Esophagus squamous epithelium (tissue), 5 donors: ENCODE measurements around the gene DTNB. TPM values are rescaled to one million over a fixed set of nuclear protein-coding genes. Genes with fewer than 3 reads are reported as not detected.
"Not testable (repeated sequence)": the region's sequence is repeated elsewhere in the genome, so short reads cannot be mapped to it uniquely, and the experiment has no call there.

ENCODE experiments used
- DNase-seq: peaks from one replicate; lab custom pipeline; 2025; lab: John Stamatoyannopoulos, UW
- H3K27ac ChIP-seq, 4 donors: fragments of 200-600 bp; sonication (generic); one replicate each; pipeline ENCODE4 v1.5.1; 2016 to 2019; ENCODE audit warnings: mild to moderate bottlenecking in 1 of 4
- H3K27me3 ChIP-seq, 4 donors: fragments of 200-600 bp; sonication (generic); 1 replicate in 3 of 4; 2 replicates in 1 of 4; pipeline versions ENCODE4 v1.5.1 to v1.6.0; 2017 to 2021; ENCODE audit warnings: antibody characterized with exemption in 1 of 4
- H3K36me3 ChIP-seq, 3 donors: fragments of 200-600 bp; sonication (generic); one replicate each; pipeline ENCODE4 v1.5.1; 2016 to 2019
- H3K4me1 ChIP-seq, 3 donors: fragments of 200-600 bp; sonication (generic); one replicate each; pipeline ENCODE4 v1.5.1; 2017 to 2019
- H3K4me3 ChIP-seq, 4 donors: fragments of 200-600 bp; sonication (generic); 1 replicate in 3 of 4; 2 replicates in 1 of 4; pipeline ENCODE4 v1.5.1; 2016 to 2019; ENCODE audit warnings: mild to moderate bottlenecking in 2 of 4, moderate library complexity in 1 of 4
- H3K9me3 ChIP-seq, 3 donors: fragments of 200-600 bp; sonication (generic); one replicate each; pipeline ENCODE4 v1.5.1; 2016 to 2019
- CTCF ChIP-seq, 6 experiments: fragments of 450-650 bp in 4 of 6; fragments of 200-600 bp in 2 of 6; sonication (generic) in 2 of 6; IDR thresholded peaks; one replicate each; pipeline ENCODE4 v1.5.1; 2016 to 2019; ENCODE audit warnings: antibody characterized with exemption in 6 of 6, mild to moderate bottlenecking in 4 of 6, moderate library complexity in 4 of 6
- POLR2A ChIP-seq, 4 donors: fragments of 450-650 bp; IDR thresholded peaks; one replicate each; pipeline ENCODE4 v1.6.1; 2017; ENCODE audit warnings: antibody characterized with exemption in 4 of 4, mild to moderate bottlenecking in 4 of 4, moderate library complexity in 3 of 4
- WGBS, 2 donors: methylation state at CpG; one replicate each; pipeline ENCODE4 v1.1.5; 2018; 5-methylcytosine and 5-hydroxymethylcytosine counted together
- intact Hi-C: fragments of 100-400 bp; cut with DNase I; formaldehyde crosslinking; loops from one replicate; pipeline ENCODE4 v1.15.0; 2022
- total RNA-seq, 4 donors: library from RNA; depleted of rRNA; stranded (reverse); fragments of >200 nt; gene quantifications; one replicate each; pipeline ENCODE4 v1.1.0, GENCODE V29; 2016
- donor health status: DM: yes; HTN: yes; CAD: no.

The DTNB gene
- total RNA-seq, 4 donors from 2014 or later = 7.8 to 17.2 (median 9.6) TPM

GRCh38 chr2:25543939-25544338 is 129.4 kb downstream of the DTNB start:
- no peak overlapping the region for H3K4me3 ChIP-seq
- H3K27ac ChIP-seq = no peak overlapping the region
- TF ChIP-seq CTCF (IDR thresholded peaks at IDR 0.05) = no peak
- no peak for TF ChIP-seq POLR2A (IDR thresholded peaks at IDR 0.05)
- intact Hi-C loops = no loop called here
- H3K9me3 ChIP-seq = no peaks in the 10 kb centered on the region
- no peaks in the 10 kb centered on the region for H3K36me3 ChIP-seq
- H3K27me3 ChIP-seq = no peaks in the 10 kb centered on the region
- no peaks in the 10 kb centered on the region for H3K4me1 ChIP-seq
- no peak for DNase-seq
- 81 to 89% methylated on average over 9 to 10 of the region's 10 CpGs for WGBS, 2 donors

GRCh38 chr2:25541378-25541777 is 132.0 kb downstream of the DTNB start:
- Histone ChIP-seq H3K4me1 (no peaks in the 10 kb centered on the region), H3K4me3 (no peak overlapping the region), H3K9me3 (no peaks in the 10 kb centered on the region), H3K36me3 (no peaks in the 10 kb centered on the region), H3K27me3 (no peaks in the 10 kb centered on the region), H3K27ac (no peak overlapping the region)
- TF ChIP-seq CTCF (IDR thresholded peaks at IDR 0.05) (no peak), POLR2A (IDR thresholded peaks at IDR 0.05) (no peak)
- no peak for DNase-seq
- intact Hi-C loops = no loop called here
- 94 to 98% methylated on average over 10 of the region's 10 CpGs for WGBS, 2 donors

GRCh38 chr2:25539136-25539535 is 134.2 kb downstream of the DTNB start:
- 57 to 83% methylated on average over 3 of the region's 3 CpGs for WGBS, 2 donors
- H3K4me3 ChIP-seq = no peak overlapping the region
- intact Hi-C loops = no loop called here
- TF ChIP-seq CTCF (IDR thresholded peaks at IDR 0.05) = no peak
- H3K36me3 ChIP-seq = peaks cover 0 to 19% (median 0%) of the 10 kb centered on the region in 3 donors
- H3K27ac ChIP-seq = no peak overlapping the region
- no peak for DNase-seq
- H3K9me3 ChIP-seq = peaks cover 0 to 7% (median 0%) of the 10 kb centered on the region in 3 donors
- no peaks in the 10 kb centered on the region for H3K4me1 ChIP-seq
- no peaks in the 10 kb centered on the region for H3K27me3 ChIP-seq

- no peaks in the 10 kb centered on the region for H3K4me1 ChIP-seq
- no peaks in the 10 kb centered on the region for H3K27me3 ChIP-seq
- peaks cover 0 to 7% (median 0%) of the 10 kb centered on the region in 3 donors for H3K9me3 ChIP-seq
- TF ChIP-seq POLR2A (IDR thresholded peaks at IDR 0.05) = no peak
- no peak for TF ChIP-seq CTCF (IDR thresholded peaks at IDR 0.05)
- DNase-seq = no peak
- peaks cover 0 to 19% (median 0%) of the 10 kb centered on the region in 3 donors for H3K36me3 ChIP-seq
- H3K4me3 ChIP-seq = no peak overlapping the region
- H3K27ac ChIP-seq = no peak overlapping the region
- WGBS, 2 donors = 96 to 97% methylated on average over 2 of the region's 2 CpGs
- intact Hi-C loops = no loop called here
Observed at GRCh38 chr2:25537526-25537925, 135.9 kb downstream of the DTNB start.

- H3K36me3 ChIP-seq = peaks cover 0 to 19% (median 0%) of the 10 kb centered on the region in 3 donors
- no CpG with 5 or more reads among the region's 52 CpGs for WGBS, 2 donors
- H3K27me3 ChIP-seq, DNase-seq, H3K4me3 ChIP-seq, H3K27ac ChIP-seq, H3K9me3 ChIP-seq, intact Hi-C loops, H3K4me1 ChIP-seq: not testable (repeated sequence)
Observed at GRCh38 chr2:25535411-25536289, 137.7 kb downstream of the DTNB start.

GRCh38 chr2:25534937-25535336 is 138.4 kb downstream of the DTNB start:
- H3K27me3 ChIP-seq, H3K4me1 ChIP-seq, DNase-seq, intact Hi-C loops, H3K9me3 ChIP-seq, H3K4me3 ChIP-seq, H3K27ac ChIP-seq: not testable (repeated sequence)
- no CpG with 5 or more reads among the region's 22 CpGs for WGBS, 2 donors
- H3K36me3 ChIP-seq = peaks cover 0 to 19% (median 0%) of the 10 kb centered on the region in 3 donors
